A549 (cell line): Measurements from ENCODE around the gene ARHGAP32. TPM values are rescaled to one million over a fixed set of nuclear protein-coding genes. Genes with fewer than 3 reads are reported as not detected.

Experiments
- ATOH8 ChIP-seq: fragments of 250-450 bp; sonication (Bioruptor Pico); IDR thresholded peaks from 2 replicates; pipeline ENCODE4 v1.5.0; 2020; ENCODE audit warnings: low read depth, mild to moderate bottlenecking, moderate library complexity
- BCL3 ChIP-seq: fragments of >200 bp; sonication (Bioruptor Twin); formaldehyde crosslinking; IDR thresholded peaks from 3 replicates; pipeline ENCODE4 v1.6.1; 2016
- BHLHE40 ChIP-seq: IDR thresholded peaks from 2 replicates; pipeline ENCODE4 v1.6.1; 2012; ENCODE audit warnings: low read depth, low read length, inconsistent platforms
- CBX2 ChIP-seq: fragments of 200-600 bp; sonication (generic); IDR thresholded peaks from 2 replicates; pipeline ENCODE4 v1.6.1; 2016; ENCODE audit warnings: low read depth, mild to moderate bottlenecking, borderline replicate concordance
- CBX8 ChIP-seq: fragments of 200-600 bp; sonication (generic); IDR thresholded peaks from 2 replicates; pipeline ENCODE4 v1.6.1; 2016
- CEBPB ChIP-seq, 2 experiments: fragments of >200 bp in 1 of 2; sonication (Bioruptor Twin) in 1 of 2; formaldehyde crosslinking in 1 of 2; IDR thresholded peaks; 2 replicates each; pipeline ENCODE4 v1.6.1; 2012 to 2016
- CHD2 ChIP-seq: fragments of 150-350 bp; IDR thresholded peaks from 2 replicates; pipeline ENCODE4 v1.6.1; 2014; ENCODE audit warnings: low read length; ENCODE audit not compliant: partially characterized antibody
- CHD4 ChIP-seq: fragments of 200-600 bp; sonication (generic); IDR thresholded peaks from 2 replicates; pipeline ENCODE4 v1.6.1; 2016; ENCODE audit warnings: antibody characterized with exemption, mild to moderate bottlenecking, borderline replicate concordance
- CTCF ChIP-seq: fragments of >200 bp; sonication (Bioruptor Twin); formaldehyde crosslinking; IDR thresholded peaks from 3 replicates; pipeline ENCODE4 v1.5.1; 2016
- E2F6 ChIP-seq: IDR thresholded peaks from 2 replicates; pipeline ENCODE4 v1.6.1; 2012; ENCODE audit warnings: low read depth, borderline replicate concordance
- EHF ChIP-seq: fragments of 250-450 bp; sonication (Bioruptor Pico); IDR thresholded peaks from 2 replicates; pipeline ENCODE4 v1.5.0; 2020; ENCODE audit warnings: mild to moderate bottlenecking
- EHMT2 ChIP-seq: fragments of 200-600 bp; sonication (generic); IDR thresholded peaks from 2 replicates; pipeline ENCODE4 v1.6.1; 2016; ENCODE audit warnings: antibody characterized with exemption, low read depth, mild to moderate bottlenecking, moderate library complexity
- ESRRA ChIP-seq: fragments of 150-350 bp; IDR thresholded peaks from 2 replicates; pipeline ENCODE4 v1.6.1; 2014; ENCODE audit warnings: mild to moderate bottlenecking, low read length, borderline replicate concordance
- FOSL2 ChIP-seq, 2 experiments: fragments of 450-650 bp in 1 of 2; fragments of >200 bp in 1 of 2; sonication (Bioruptor Twin) in 1 of 2; formaldehyde crosslinking; IDR thresholded peaks; 2 replicates each; pipeline versions ENCODE4 v1.5.0 to v1.6.1; 2016 to 2020; ENCODE audit warnings: mild to moderate bottlenecking in 1 of 2, moderate library complexity in 1 of 2
- GATA3 ChIP-seq: IDR thresholded peaks from 2 replicates; pipeline ENCODE4 v1.6.1; 2012; ENCODE audit warnings: borderline replicate concordance
- HMGXB4 ChIP-seq: fragments of 250-450 bp; sonication (Bioruptor Pico); IDR thresholded peaks from 2 replicates; pipeline ENCODE4 v1.5.0; 2021; ENCODE audit warnings: mild to moderate bottlenecking, moderate library complexity, borderline replicate concordance
- HOXA7 ChIP-seq: fragments of 250-450 bp; sonication (Bioruptor Pico); IDR thresholded peaks from 2 replicates; pipeline ENCODE4 v1.5.0; 2020; ENCODE audit warnings: mild to moderate bottlenecking, moderate library complexity
- HOXB13 ChIP-seq: fragments of 250-450 bp; sonication (Bioruptor Pico); IDR thresholded peaks from 2 replicates; pipeline ENCODE4 v1.5.0; 2020; ENCODE audit warnings: low read depth, mild to moderate bottlenecking, moderate library complexity
- HOXB5 ChIP-seq: fragments of 250-450 bp; sonication (Bioruptor Pico); IDR thresholded peaks from 2 replicates; pipeline ENCODE4 v1.5.0; 2020; ENCODE audit warnings: mild to moderate bottlenecking, moderate library complexity
- JUN ChIP-seq, 2 experiments: fragments of >200 bp; sonication (Bioruptor Twin); formaldehyde crosslinking; IDR thresholded peaks; 2 replicates in 1 of 2; 3 replicates in 1 of 2; pipeline ENCODE4 v1.6.1; 2016 to 2017
- KDM1A ChIP-seq: fragments of 200-600 bp; sonication (generic); IDR thresholded peaks from 2 replicates; pipeline ENCODE4 v1.6.1; 2016; ENCODE audit warnings: low read depth, mild to moderate bottlenecking
- KDM5A ChIP-seq: fragments of 200-600 bp; sonication (generic); IDR thresholded peaks from 2 replicates; pipeline ENCODE4 v1.6.1; 2016; ENCODE audit warnings: antibody characterized with exemption, mild to moderate bottlenecking
- MAX ChIP-seq: IDR thresholded peaks from 2 replicates; pipeline ENCODE4 v1.6.1; 2012
- MAZ ChIP-seq: fragments of 150-350 bp; IDR thresholded peaks from 2 replicates; pipeline ENCODE4 v1.6.1; 2014; ENCODE audit warnings: antibody characterized with exemption, low read depth, low read length, borderline replicate concordance
- MYC ChIP-seq: IDR thresholded peaks from 2 replicates; pipeline ENCODE4 v1.6.1; 2012; ENCODE audit warnings: mild to moderate bottlenecking, inconsistent platforms, low read length, improper control_type of control experiment, borderline replicate concordance
- NPAS2 ChIP-seq: fragments of 250-450 bp; sonication (Bioruptor Pico); IDR thresholded peaks from 2 replicates; pipeline ENCODE4 v1.8.0; 2022; ENCODE audit warnings: mild to moderate bottlenecking, moderate library complexity, borderline replicate concordance
- NR3C1 ChIP-seq: fragments of >200 bp; sonication (Bioruptor Twin); formaldehyde crosslinking; IDR thresholded peaks from 3 replicates; pipeline ENCODE4 v1.6.1; 2017
- POLR2A ChIP-seq: IDR thresholded peaks from 2 replicates; pipeline ENCODE4 v1.6.1; 2012; ENCODE audit warnings: mild to moderate bottlenecking, low read length
- RAD21 ChIP-seq, 2 experiments: fragments of >200 bp in 1 of 2; sonication (Bioruptor Twin) in 1 of 2; formaldehyde crosslinking in 1 of 2; IDR thresholded peaks in 1 of 2; conservative IDR thresholded peaks in 1 of 2; 2 replicates in 1 of 2; 3 replicates in 1 of 2; pipeline ENCODE4 v1.6.1; 2012 to 2018; ENCODE audit warnings: inconsistent platforms in 1 of 2
- RARB ChIP-seq: fragments of 250-450 bp; sonication (Bioruptor Pico); IDR thresholded peaks from 2 replicates; pipeline ENCODE4 v1.8.0; 2021; ENCODE audit warnings: mild to moderate bottlenecking, moderate library complexity
- RCOR1 ChIP-seq: fragments of 150-350 bp; IDR thresholded peaks from 2 replicates; pipeline ENCODE4 v1.6.1; 2014; ENCODE audit warnings: antibody characterized with exemption, low read length, low read depth
- RNF2 ChIP-seq: fragments of 200-600 bp; sonication (generic); IDR thresholded peaks from 2 replicates; pipeline ENCODE4 v1.6.1; 2016; ENCODE audit warnings: low read depth, mild to moderate bottlenecking, antibody characterized with exemption, moderate library complexity, borderline replicate concordance
- SMC3 ChIP-seq: fragments of >200 bp; sonication (Bioruptor Twin); formaldehyde crosslinking; IDR thresholded peaks from 3 replicates; pipeline ENCODE4 v1.6.1; 2018; ENCODE audit warnings: inconsistent platforms
- SREBF2 ChIP-seq: fragments of 450-650 bp; IDR thresholded peaks from 2 replicates; pipeline ENCODE4 v1.6.1; 2014; ENCODE audit warnings: mild to moderate bottlenecking, moderate library complexity
- TFCP2L1 ChIP-seq: fragments of 250-450 bp; sonication (Bioruptor Pico); IDR thresholded peaks from 2 replicates; pipeline ENCODE4 v1.5.0; 2021; ENCODE audit warnings: mild to moderate bottlenecking
- TP53 ChIP-seq: fragments of 250-450 bp; sonication (Bioruptor Pico); IDR thresholded peaks from 2 replicates; pipeline ENCODE4 v1.5.0; 2021; ENCODE audit warnings: mild to moderate bottlenecking, moderate library complexity
- ZC3H11A ChIP-seq: fragments of 450-650 bp; IDR thresholded peaks from 2 replicates; pipeline ENCODE4 v1.6.1; 2014; ENCODE audit warnings: antibody characterized with exemption, mild to moderate bottlenecking
- ZFP36 ChIP-seq: fragments of 450-650 bp; IDR thresholded peaks from 2 replicates; pipeline ENCODE4 v1.6.1; 2014; ENCODE audit warnings: borderline replicate concordance; ENCODE audit not compliant: partially characterized antibody
- ZNF302 ChIP-seq: fragments of 250-450 bp; sonication (Bioruptor Pico); IDR thresholded peaks from 2 replicates; pipeline ENCODE4 v1.9.0; 2021; ENCODE audit warnings: inconsistent platforms, mild to moderate bottlenecking, moderate library complexity
- ZSCAN20 ChIP-seq: fragments of 250-450 bp; sonication (Bioruptor Pico); IDR thresholded peaks from 2 replicates; pipeline ENCODE4 v1.8.0; 2022; ENCODE audit warnings: mild to moderate bottlenecking, moderate library complexity
- polyA plus RNA-seq, 4 experiments: library from polyadenylated mRNA; depleted of rRNA in 3 of 4; stranded (reverse); fragments of >200 nt; fragmentation: RNase III in 1 of 4; extraction: RNeasy Plus Mini Kit Qiagen cat#74134 plus additional on column Dnase treatment in 1 of 4; gene quantifications; 2 replicates in 3 of 4; 3 replicates in 1 of 4; pipeline ENCODE4 v1.2.3, GENCODE V29; 2011 to 2017

ARHGAP32 gene
- polyA plus RNA-seq, 2 of the 4 experiments (the other 2 are of a cell fraction): 4.4 to 9.0 TPM

- TF ChIP-seq HOXA7: no peak
- TF ChIP-seq CHD2: no peak
- no peak for TF ChIP-seq EHF
- no peak for TF ChIP-seq TP53 (CRISPR knock-in tag)
- TF ChIP-seq CEBPB (IDR thresholded peaks at IDR 0.05): peak; percentile 57 to 85; a peak in 3 of 4 replicates
- TF ChIP-seq RNF2: no peak
- TF ChIP-seq TFCP2L1 (CRISPR knock-in tag): no peak
- no peak for TF ChIP-seq ZFP36
- TF ChIP-seq FOSL2 (IDR thresholded peaks at IDR 0.05): peak; percentile 97
- peak; percentile 98 for TF ChIP-seq FOSL2 (CRISPR knock-in tag; IDR thresholded peaks at IDR 0.05)
- no peak for TF ChIP-seq ZC3H11A
- peak; percentile 31; the same call in 1 of the 3 replicates for TF ChIP-seq BCL3
- TF ChIP-seq E2F6: no peak
- no peak for TF ChIP-seq ZSCAN20
- TF ChIP-seq RARB (CRISPR knock-in tag): no peak
- no peak for TF ChIP-seq ZNF302 (CRISPR knock-in tag)
- no peak for TF ChIP-seq ATOH8 (CRISPR knock-in tag)
- no peak for TF ChIP-seq NPAS2 (CRISPR knock-in tag)
- TF ChIP-seq CBX2: no peak
- no peak for TF ChIP-seq BHLHE40
- no peak for TF ChIP-seq POLR2A
- TF ChIP-seq HOXB5: no peak
- TF ChIP-seq RCOR1: no peak
- no peak for TF ChIP-seq CBX8
- no peak for TF ChIP-seq NR3C1
- no peak; a peak in 1 of 5 replicates for TF ChIP-seq RAD21 (conservative IDR thresholded peaks at IDR 0.05 in 1 of 2, IDR thresholded peaks at IDR 0.05 in 1 of 2)
- TF ChIP-seq SMC3: 0 out of 3 replicates have a peak, but pooled peaks have one; percentile 15
- no peak for TF ChIP-seq ESRRA
- TF ChIP-seq KDM5A: no peak
- no peak for TF ChIP-seq CHD4
- TF ChIP-seq CTCF: no peak
- no peak for TF ChIP-seq HOXB13 (CRISPR knock-in tag)
- TF ChIP-seq MAX: peak; percentile 74
- no peak for TF ChIP-seq KDM1A
- TF ChIP-seq EHMT2: no peak
- no peak for TF ChIP-seq SREBF2
- TF ChIP-seq JUN (IDR thresholded peaks at IDR 0.05): peak in 1 of 2 experiments; percentile 63; a peak in 2 of 5 replicates
- TF ChIP-seq GATA3: peak; percentile 94
- TF ChIP-seq MAZ: no peak
- no peak for TF ChIP-seq HMGXB4
- TF ChIP-seq MYC: no peak
Observed at GRCh38 chr11:129143335-129143734, 48.8 kb downstream of the ARHGAP32 start (continued).
